Measurements from ENCODE around the gene TMTC2. TPM values are rescaled to one million over a fixed set of nuclear protein-coding genes. Genes with fewer than 3 reads are reported as not detected.

Gene TMTC2
- total RNA-seq, 1 donor from 2014 or later: 3.4 TPM

DNA sequence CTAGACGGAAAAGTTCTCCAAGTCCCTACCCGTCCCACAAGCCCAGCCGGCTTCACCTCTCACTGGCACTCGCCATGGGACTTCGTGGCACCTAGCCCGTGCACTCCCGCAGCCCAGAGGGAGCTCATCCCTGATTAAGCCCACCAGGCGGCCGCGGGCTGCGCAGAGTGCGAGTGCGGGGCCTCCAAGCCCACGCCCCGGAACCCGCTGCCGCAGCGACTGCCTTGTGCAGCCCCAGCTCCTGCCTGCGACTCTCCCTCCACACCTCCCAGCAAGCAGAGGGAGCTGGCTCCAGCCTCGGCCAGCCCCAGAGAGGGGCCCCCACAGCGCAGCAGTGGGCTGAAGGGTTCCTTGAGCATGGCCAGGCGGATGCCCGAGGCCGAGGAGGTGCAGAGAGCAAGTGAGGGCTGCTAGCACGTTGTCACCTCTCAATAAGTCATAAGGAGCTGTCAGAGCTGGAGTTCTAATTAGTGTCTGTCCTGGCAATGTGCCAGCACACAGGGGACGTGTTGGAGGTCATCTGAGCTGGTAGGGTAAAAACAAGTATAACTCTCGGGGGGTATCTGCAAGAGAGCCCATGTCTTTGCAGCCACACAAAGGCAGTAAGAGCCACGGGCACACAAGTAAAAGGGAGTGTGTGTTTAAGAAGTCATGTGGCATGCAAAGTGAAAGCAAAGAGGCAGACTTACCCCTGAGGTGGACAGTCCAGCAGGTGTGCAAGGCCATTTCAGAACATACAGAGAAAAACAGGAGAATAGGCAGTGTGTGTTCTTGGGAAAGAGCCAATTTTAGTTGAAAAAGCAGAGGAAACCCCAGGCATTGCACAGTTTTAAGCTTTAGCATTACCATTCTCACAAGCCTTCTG is 27.1 kb upstream of the TMTC2 start:
- intact Hi-C loops (cut with micrococcal nuclease): no loop called here
- H3K4me3 ChIP-seq: no peak overlapping the region
- TF ChIP-seq CTCF (IDR thresholded peaks at IDR 0.05; ENCODE audit: borderline replicate concordance): no peak
- H3K4me1 ChIP-seq: no peaks in the 10 kb centered on the region
- DNase-seq: no peak
- no peaks in the 10 kb centered on the region for H3K9me3 ChIP-seq (replicated peaks)
- H3K36me3 ChIP-seq: no peaks in the 10 kb centered on the region
- no peak overlapping the region for H3K27ac ChIP-seq (replicated peaks)
- no peaks in the 10 kb centered on the region for H3K27me3 ChIP-seq (ENCODE audit: low read depth)

DNA sequence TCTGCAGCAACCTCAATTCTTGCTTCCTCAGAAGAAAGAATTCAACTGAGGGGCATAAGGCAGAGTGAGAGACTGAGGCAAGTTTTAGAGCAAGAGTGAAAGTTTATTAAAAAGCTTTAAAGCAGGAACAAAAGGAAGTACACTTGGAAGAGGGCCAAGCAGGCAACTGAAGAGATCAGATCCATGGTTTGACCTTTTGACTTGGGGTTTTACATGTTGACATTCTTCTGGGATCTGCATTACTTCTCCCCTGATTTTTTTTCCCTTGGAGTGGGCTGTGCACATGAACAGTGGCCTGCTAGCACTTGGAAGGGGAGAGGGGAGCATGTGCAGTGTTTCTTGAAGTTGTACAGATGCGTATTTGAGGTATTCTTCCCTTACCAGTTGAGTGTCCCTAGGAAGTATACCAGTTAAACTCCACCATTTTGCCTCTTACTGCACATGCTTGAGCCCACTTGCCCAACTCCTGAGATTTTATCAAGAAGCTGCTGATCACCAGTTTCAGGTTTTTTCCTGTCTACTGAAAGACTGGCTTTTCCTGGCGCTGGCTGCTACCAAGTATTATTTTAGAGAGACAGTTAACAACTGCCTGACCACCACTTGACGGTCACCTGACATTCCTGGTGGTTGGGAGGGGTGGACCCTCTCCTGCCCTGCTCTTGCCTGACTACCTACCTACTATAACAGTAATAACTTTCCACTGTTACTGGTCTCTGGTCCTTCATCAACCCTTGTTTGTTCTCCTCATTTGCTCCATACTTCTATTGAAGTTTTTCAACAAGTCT is 26.0 kb upstream of the TMTC2 start:
- Histone ChIP-seq H3K36me3 (no peaks in the 10 kb centered on the region), H3K4me3 (no peak overlapping the region), H3K9me3 (replicated peaks) (no peaks in the 10 kb centered on the region), H3K4me1 (no peaks in the 10 kb centered on the region), H3K27me3 (ENCODE audit: low read depth) (no peaks in the 10 kb centered on the region), H3K27ac (replicated peaks) (no peak overlapping the region)
- no peak for DNase-seq
- intact Hi-C loops (cut with micrococcal nuclease): no loop called here
- TF ChIP-seq CTCF (IDR thresholded peaks at IDR 0.05; ENCODE audit: borderline replicate concordance): no peak

GRCh38 chr12:82663893-82664292 is 22.8 kb upstream of the TMTC2 start:
- no peaks in the 10 kb centered on the region for H3K36me3 ChIP-seq
- no peak overlapping the region for H3K27ac ChIP-seq (replicated peaks)
- H3K27me3 ChIP-seq (ENCODE audit: low read depth): no peaks in the 10 kb centered on the region
- H3K9me3 ChIP-seq (replicated peaks): no peaks in the 10 kb centered on the region
- no peaks in the 10 kb centered on the region for H3K4me1 ChIP-seq
- TF ChIP-seq CTCF (IDR thresholded peaks at IDR 0.05; ENCODE audit: borderline replicate concordance): no peak
- H3K4me3 ChIP-seq: no peak overlapping the region
- intact Hi-C loops (cut with micrococcal nuclease): no loop called here
- DNase-seq: no peak

DNA sequence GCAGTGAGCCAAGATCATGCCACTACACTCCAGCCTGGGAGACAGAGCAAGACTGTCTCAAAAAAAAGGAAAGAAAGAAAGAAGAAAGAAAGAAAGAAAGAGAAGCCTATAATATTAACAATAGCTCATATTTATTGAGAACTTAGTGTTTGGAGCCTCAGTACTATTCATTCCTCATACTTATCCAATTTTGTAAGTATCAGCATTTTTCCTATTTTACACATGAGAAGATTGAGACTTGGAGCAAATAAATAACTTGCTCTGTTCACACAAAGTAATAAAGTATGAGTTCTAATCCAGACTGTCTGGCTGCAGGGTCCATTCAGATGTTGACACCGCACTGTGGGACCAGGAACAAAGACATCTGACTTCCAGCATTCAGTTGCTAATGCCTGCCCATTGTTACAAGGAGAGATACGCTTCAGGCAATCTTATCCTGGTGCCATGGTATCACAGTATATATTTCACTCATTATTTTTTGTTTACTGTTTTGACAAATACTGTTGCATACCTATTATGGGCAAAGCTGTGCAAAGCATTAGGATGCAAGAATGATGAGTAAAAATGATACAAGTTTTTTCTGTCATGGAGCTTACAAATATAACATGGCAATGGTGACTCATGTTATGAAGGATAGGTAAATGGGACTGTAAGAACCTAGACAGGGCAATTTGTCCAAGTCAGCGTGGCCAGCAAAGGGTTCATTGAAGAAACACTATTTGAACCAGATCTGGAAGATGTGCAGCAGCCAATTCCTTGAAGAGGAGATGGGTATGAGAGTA is 21.4 kb upstream of the TMTC2 start:
- H3K4me3 ChIP-seq: no peak overlapping the region
- H3K4me1 ChIP-seq: no peaks in the 10 kb centered on the region
- no peaks in the 10 kb centered on the region for H3K36me3 ChIP-seq
- no peaks in the 10 kb centered on the region for H3K9me3 ChIP-seq (replicated peaks)
- no peaks in the 10 kb centered on the region for H3K27me3 ChIP-seq (ENCODE audit: low read depth)
- no peak for DNase-seq
- intact Hi-C loops (cut with micrococcal nuclease): no loop called here
- H3K27ac ChIP-seq (replicated peaks): no peak overlapping the region
- no peak for TF ChIP-seq CTCF (IDR thresholded peaks at IDR 0.05; ENCODE audit: borderline replicate concordance)

- Histone ChIP-seq H3K4me3 (no peak overlapping the region), H3K27ac (replicated peaks) (no peak overlapping the region), H3K4me1 (no peaks in the 10 kb centered on the region), H3K36me3 (no peaks in the 10 kb centered on the region), H3K27me3 (ENCODE audit: low read depth) (no peaks in the 10 kb centered on the region), H3K9me3 (replicated peaks) (peaks cover 7% of the 10 kb centered on the region)
- intact Hi-C loops (cut with micrococcal nuclease): no loop called here
- no peak for DNase-seq
- TF ChIP-seq CTCF (IDR thresholded peaks at IDR 0.05; ENCODE audit: borderline replicate concordance): no peak
Measured at GRCh38 chr12:82666830-82667229, 19.9 kb upstream of the TMTC2 start.

Measured in left ventricle myocardium inferior (tissue), 1 donor.